Activated B cell treated with CpG ODN at 0.5 μM for 24 hours (primary cell): Measurements from ENCODE around the gene VPREB3. TPM values are rescaled to one million over a fixed set of nuclear protein-coding genes. Genes with fewer than 3 reads are reported as not detected.

Experiments used
- ATAC-seq: fragments of 200-7000 bp; cut with Tn5 transposase; one replicate; pipeline ENCODE4 v1.10.0; 2021; ENCODE audit warnings: low read depth, mild to moderate bottlenecking, moderate library complexity
- CTCF ChIA-PET: fragments of 350-600 bp; sonication (Branson Sonifier 250); formaldehyde crosslinking; loops from one replicate; lab custom pipeline; 2021; ENCODE audit warnings: antibody characterized with exemption; lab: Charles Lee
- POLR2A ChIA-PET: fragments of 350-600 bp; sonication (Branson Sonifier 250); formaldehyde crosslinking; loops from one replicate; lab custom pipeline; 2021; ENCODE audit warnings: antibody characterized with exemption; lab: Charles Lee
- DNase-seq: peaks from one replicate; pipeline ENCODE4 v3.0.0; 2022
- H3K27ac Mint-ChIP-seq: one replicate; pipeline ENCODE4 v1.8.0; 2020; ENCODE audit warnings: mixed read lengths
- H3K27me3 Mint-ChIP-seq: one replicate; pipeline ENCODE4 v1.8.0; 2021; ENCODE audit warnings: mixed read lengths
- H3K36me3 Mint-ChIP-seq: one replicate; pipeline ENCODE4 v1.8.0; 2021; ENCODE audit warnings: low read depth, mixed read lengths
- H3K4me1 Mint-ChIP-seq: one replicate; pipeline ENCODE4 v1.8.0; 2021; ENCODE audit warnings: mixed read lengths
- H3K4me3 Mint-ChIP-seq: one replicate; pipeline ENCODE4 v1.8.0; 2020; ENCODE audit warnings: mild to moderate bottlenecking, mixed read lengths
- H3K9me3 Mint-ChIP-seq: one replicate; pipeline ENCODE4 v1.8.0; 2020; ENCODE audit warnings: mixed read lengths
- intact Hi-C: fragments of 100-400 bp; cut with micrococcal nuclease; formaldehyde crosslinking; loops from one replicate; pipeline ENCODE4 v1.15.1; 2024
- total RNA-seq: library from RNA; stranded (reverse); gene quantifications from 2 replicates; pipeline ENCODE4 v1.2.3, GENCODE V29; 2022
- TF ChIP-seq, protein P1 (sequence below): fragments of 200-600 bp; IDR thresholded peaks from one replicate; pipeline ENCODE4 v1.8.0; 2022; ENCODE audit warnings: antibody characterized with exemption, mild to moderate bottlenecking

VPREB3 gene
- total RNA-seq, 1 donor from 2014 or later = 15.9 TPM

DNA sequence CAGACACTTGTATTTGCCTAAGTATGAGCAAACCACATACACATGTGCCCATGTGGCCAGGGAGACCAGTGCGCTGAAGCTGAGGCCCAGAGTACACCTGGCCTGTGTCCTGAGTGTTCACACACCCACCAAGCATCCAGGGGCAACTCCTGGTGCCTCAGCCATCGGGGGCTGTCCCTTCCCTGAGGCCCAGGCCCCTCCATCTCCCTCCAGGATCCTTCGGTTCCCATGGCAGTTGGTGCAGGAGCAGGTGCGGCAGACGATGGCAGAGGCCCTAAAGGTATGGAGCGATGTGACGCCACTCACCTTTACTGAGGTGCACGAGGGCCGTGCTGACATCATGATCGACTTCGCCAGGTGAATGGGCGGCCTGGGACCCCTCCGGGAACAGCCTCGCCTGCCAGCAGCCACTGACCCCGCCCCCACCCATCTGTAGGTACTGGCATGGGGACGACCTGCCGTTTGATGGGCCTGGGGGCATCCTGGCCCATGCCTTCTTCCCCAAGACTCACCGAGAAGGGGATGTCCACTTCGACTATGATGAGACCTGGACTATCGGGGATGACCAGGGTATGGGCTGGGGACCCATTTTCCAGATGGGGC, 26.0 kb upstream of the VPREB3 start:
- TF ChIP-seq, protein P1, sequence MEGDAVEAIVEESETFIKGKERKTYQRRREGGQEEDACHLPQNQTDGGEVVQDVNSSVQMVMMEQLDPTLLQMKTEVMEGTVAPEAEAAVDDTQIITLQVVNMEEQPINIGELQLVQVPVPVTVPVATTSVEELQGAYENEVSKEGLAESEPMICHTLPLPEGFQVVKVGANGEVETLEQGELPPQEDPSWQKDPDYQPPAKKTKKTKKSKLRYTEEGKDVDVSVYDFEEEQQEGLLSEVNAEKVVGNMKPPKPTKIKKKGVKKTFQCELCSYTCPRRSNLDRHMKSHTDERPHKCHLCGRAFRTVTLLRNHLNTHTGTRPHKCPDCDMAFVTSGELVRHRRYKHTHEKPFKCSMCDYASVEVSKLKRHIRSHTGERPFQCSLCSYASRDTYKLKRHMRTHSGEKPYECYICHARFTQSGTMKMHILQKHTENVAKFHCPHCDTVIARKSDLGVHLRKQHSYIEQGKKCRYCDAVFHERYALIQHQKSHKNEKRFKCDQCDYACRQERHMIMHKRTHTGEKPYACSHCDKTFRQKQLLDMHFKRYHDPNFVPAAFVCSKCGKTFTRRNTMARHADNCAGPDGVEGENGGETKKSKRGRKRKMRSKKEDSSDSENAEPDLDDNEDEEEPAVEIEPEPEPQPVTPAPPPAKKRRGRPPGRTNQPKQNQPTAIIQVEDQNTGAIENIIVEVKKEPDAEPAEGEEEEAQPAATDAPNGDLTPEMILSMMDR = no peak
- intact Hi-C loops = no loop called here
- H3K36me3 Mint-ChIP-seq = peaks cover 4% of the 10 kb centered on the region
- DNase-seq = no peak
- no peak for ATAC-seq
- no peak overlapping the region for H3K27ac Mint-ChIP-seq
- H3K4me1 Mint-ChIP-seq = peaks cover 5% of the 10 kb centered on the region
- H3K4me3 Mint-ChIP-seq = no peak overlapping the region
- POLR2A ChIA-PET = no interaction called here
- H3K27me3 Mint-ChIP-seq = no peaks in the 10 kb centered on the region
- H3K9me3 Mint-ChIP-seq = no peaks in the 10 kb centered on the region
- CTCF ChIA-PET = no interaction called here

DNA sequence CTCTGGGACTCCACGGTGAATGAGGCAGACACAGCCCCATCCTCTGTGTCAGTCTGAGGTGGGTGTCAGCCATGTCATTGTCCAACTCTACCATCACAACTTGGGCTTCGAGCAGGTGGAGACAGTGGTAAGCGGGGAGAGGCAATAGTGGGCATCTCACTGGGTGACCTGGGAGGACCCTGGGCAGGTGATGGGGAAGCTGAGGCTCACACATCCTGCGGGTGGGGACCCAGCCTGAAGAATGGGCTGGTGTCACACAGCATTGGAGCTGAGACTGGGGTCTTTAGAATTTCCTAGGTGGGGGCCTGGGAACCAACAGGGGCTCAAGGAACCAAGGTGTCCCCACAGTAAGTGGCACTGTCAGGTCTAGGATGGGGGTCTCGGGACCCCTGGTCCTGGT, 25.5 kb upstream of the VPREB3 start:
- Mint-ChIP-seq H3K9me3 (no peaks in the 10 kb centered on the region), H3K4me3 (no peak overlapping the region), H3K27ac (no peak overlapping the region), H3K27me3 (no peaks in the 10 kb centered on the region), H3K36me3 (peaks cover 4% of the 10 kb centered on the region), H3K4me1 (peaks cover 7% of the 10 kb centered on the region)
- DNase-seq = no peak
- ChIA-PET CTCF (no interaction called here), POLR2A (no interaction called here)
- no peak for ATAC-seq
- intact Hi-C loops = no loop called here
- TF ChIP-seq, protein P1 = no peak

DNA sequence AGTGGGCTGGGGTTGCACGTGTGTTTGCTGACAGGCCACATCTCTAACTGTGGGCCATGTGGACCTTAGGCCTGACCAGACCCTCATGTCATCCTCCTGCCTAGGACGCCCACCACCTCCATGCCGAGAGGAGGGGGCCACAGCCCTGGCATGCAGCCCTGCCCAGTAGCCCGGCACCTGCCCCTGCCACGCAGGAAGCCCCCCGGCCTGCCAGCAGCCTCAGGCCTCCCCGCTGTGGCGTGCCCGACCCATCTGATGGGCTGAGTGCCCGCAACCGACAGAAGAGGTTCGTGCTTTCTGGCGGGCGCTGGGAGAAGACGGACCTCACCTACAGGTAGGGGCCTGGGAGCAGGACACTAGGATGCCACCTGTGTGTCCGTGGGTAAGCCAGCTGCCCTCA, 24.9 kb upstream of the VPREB3 start:
- Mint-ChIP-seq H3K36me3 (peaks cover 4% of the 10 kb centered on the region), H3K4me3 (no peak overlapping the region), H3K27ac (no peak overlapping the region), H3K4me1 (peaks cover 4% of the 10 kb centered on the region), H3K9me3 (no peaks in the 10 kb centered on the region), H3K27me3 (no peaks in the 10 kb centered on the region)
- no peak for DNase-seq
- intact Hi-C loops = no loop called here
- ChIA-PET POLR2A (interaction anchor here (0.6 kb wide), 1 partner anchor 30 kb away, joined by 6 read pairs; no protein-coding TSS in a partner anchor), CTCF (no interaction called here)
- ATAC-seq = no peak
- TF ChIP-seq, protein P1 = no peak

DNA sequence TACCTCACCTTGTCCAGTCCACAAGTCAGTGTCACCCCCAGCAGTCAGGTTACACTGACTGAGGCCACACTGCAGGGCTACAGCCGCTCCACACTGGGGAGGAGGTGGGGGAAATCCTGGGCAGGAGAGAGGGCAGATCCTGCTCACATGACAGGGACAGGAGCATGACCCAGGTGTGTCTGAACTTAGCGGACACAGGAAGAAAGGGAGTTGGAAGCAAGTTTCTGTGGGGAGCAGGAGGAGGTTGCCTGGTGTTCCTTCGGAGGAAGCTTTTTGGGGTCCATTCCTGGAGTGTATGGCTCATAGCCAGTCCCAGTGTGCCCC, 24.3 kb upstream of the VPREB3 start:
- Mint-ChIP-seq H3K36me3 (peaks cover 4% of the 10 kb centered on the region), H3K9me3 (no peaks in the 10 kb centered on the region), H3K4me1 (peaks cover 6% of the 10 kb centered on the region), H3K27me3 (no peaks in the 10 kb centered on the region), H3K4me3 (no peak overlapping the region), H3K27ac (no peak overlapping the region)
- ChIA-PET POLR2A (interaction anchor here (2.2 kb wide), 1 partner anchor 8 kb away, joined by 6 read pairs; the partner anchor contains the start of gene SMARCB1), CTCF (no interaction called here)
- DNase-seq = no peak
- TF ChIP-seq, protein P1 = no peak
- ATAC-seq = no peak
- intact Hi-C loops = no loop called here

DNA sequence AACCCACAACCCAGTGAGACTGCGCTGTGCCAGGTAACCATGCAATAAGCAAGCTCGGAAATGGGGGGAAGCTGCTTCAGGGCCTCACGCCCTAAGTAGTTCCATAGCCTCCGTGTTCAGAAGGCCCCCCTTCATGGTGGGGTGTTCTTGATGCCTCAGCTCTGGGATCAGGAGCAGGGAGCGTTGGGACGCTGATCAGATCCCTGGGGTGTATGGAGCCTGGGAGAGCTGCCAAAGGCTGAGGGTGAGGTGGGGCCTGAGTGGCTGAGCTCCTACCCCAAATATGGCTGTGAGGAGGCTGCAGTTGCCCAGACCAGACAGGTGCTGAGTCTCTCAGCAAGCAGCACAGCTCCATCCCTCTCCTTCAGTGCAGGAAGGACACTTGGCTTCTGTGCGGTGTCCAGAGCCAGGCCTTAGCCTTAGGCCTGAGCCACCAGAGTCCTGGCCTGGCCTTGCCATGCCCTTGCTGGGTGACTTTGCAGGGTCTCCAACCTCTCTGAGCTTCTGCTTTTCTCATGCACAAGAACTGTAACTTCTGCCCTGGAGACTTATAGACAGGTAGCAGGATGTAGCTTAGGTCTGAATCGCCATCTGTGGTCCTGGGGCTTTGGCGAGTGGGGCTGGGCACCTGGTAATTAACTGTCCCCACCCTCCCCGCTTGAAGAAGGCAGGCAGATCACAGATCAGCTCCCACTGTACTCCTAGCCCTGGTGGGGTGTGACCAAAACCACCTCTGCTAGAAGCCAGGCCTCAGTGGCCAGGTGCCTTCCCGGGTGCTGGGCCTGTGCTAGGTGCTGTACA, 23.8 kb upstream of the VPREB3 start:
- H3K27me3 Mint-ChIP-seq = no peaks in the 10 kb centered on the region
- TF ChIP-seq, protein P1 = no peak
- POLR2A ChIA-PET = interaction anchor here (0.8 to 2.2 kb wide), 2 partner anchors 9 to 21 kb away, joined by 4 to 6 read pairs; partner anchors contain the start of gene SMARCB1

More for the DNA sequence above, 23.8 kb upstream of the VPREB3 start:
- peaks cover 4% of the 10 kb centered on the region for H3K36me3 Mint-ChIP-seq
- no peaks in the 10 kb centered on the region for H3K9me3 Mint-ChIP-seq
- intact Hi-C loops = no loop called here
- CTCF ChIA-PET = interaction anchor here (0.5 kb wide), 1 partner anchor 20 kb away, joined by 3 read pairs; no protein-coding TSS in a partner anchor
- H3K4me3 Mint-ChIP-seq = no peak overlapping the region
- ATAC-seq (no peak), DNase-seq (no peak)
- no peak overlapping the region for H3K27ac Mint-ChIP-seq
- peaks cover 11% of the 10 kb centered on the region for H3K4me1 Mint-ChIP-seq
